GM23338 (cell line): ENCODE data around the gene SKP2. TPM values are rescaled to one million over a fixed set of nuclear protein-coding genes. Genes with fewer than 3 reads are reported as not detected.

ENCODE experiments used
- ATAC-seq: fragments of 200-7000 bp; cut with Tn5 transposase; 3 replicates; pipeline ENCODE4 v1.9.1; 2020
- DNase-seq: peaks from one replicate; pipeline ENCODE4 v3.0.0-alpha.2; 2015; ENCODE audit warnings: low spot score
- H2AFZ ChIP-seq: fragments of 200-600 bp; sonication (generic); 2 replicates; pipeline ENCODE4 v1.8.0; 2016; ENCODE audit warnings: antibody characterized with exemption, mild to moderate bottlenecking, moderate library complexity
- H3F3A ChIP-seq: fragments of 200-600 bp; sonication (generic); replicated peaks from 2 replicates; pipeline ENCODE4 v1.8.0; 2017; ENCODE audit warnings: antibody characterized with exemption, mixed run types, low read depth
- H3K27ac ChIP-seq: fragments of 200-600 bp; sonication (generic); 2 replicates; pipeline ENCODE4 v1.6.1; 2016; ENCODE audit warnings: low read depth
- H3K27me3 ChIP-seq: fragments of 200-600 bp; sonication (generic); 2 replicates; pipeline ENCODE4 v1.8.0; 2016; ENCODE audit warnings: mild to moderate bottlenecking, mixed run types, moderate library complexity; ENCODE audit not compliant: insufficient read depth
- H3K36me3 ChIP-seq: fragments of 200-600 bp; sonication (generic); 2 replicates; pipeline ENCODE4 v1.8.0; 2016; ENCODE audit warnings: mild to moderate bottlenecking; ENCODE audit not compliant: insufficient read depth
- H3K4me1 ChIP-seq: fragments of 200-600 bp; sonication (generic); 2 replicates; pipeline ENCODE4 v1.8.0; 2016; ENCODE audit warnings: mild to moderate bottlenecking, moderate library complexity; ENCODE audit not compliant: insufficient read depth
- H3K4me2 ChIP-seq: fragments of 200-600 bp; sonication (generic); 2 replicates; pipeline ENCODE4 v1.7.1; 2017; ENCODE audit warnings: mixed run types
- H3K4me3 ChIP-seq: fragments of 200-600 bp; sonication (generic); 2 replicates; pipeline ENCODE4 v1.6.1; 2016; ENCODE audit warnings: mixed run types
- H3K79me2 ChIP-seq: fragments of 200-600 bp; sonication (generic); replicated peaks from 2 replicates; pipeline ENCODE4 v1.8.0; 2017; ENCODE audit warnings: mild to moderate bottlenecking; ENCODE audit not compliant: insufficient read depth
- H3K9me2 ChIP-seq: fragments of 200-600 bp; sonication (generic); 2 replicates; pipeline ENCODE4 v1.8.0; 2017; ENCODE audit not compliant: insufficient read depth
- H4K20me1 ChIP-seq: fragments of 200-600 bp; sonication (generic); replicated peaks from 2 replicates; pipeline ENCODE4 v1.8.0; 2017; ENCODE audit warnings: mild to moderate bottlenecking; ENCODE audit not compliant: insufficient read depth
- H3K27ac Mint-ChIP-seq: 2 replicates; pipeline ENCODE4 v1.8.0; 2020; ENCODE audit warnings: inconsistent platforms, mild to moderate bottlenecking, moderate library complexity, mixed read lengths
- H3K27me3 Mint-ChIP-seq: 3 replicates; pipeline ENCODE4 v1.8.0; 2022; ENCODE audit warnings: low read depth, mild to moderate bottlenecking, moderate library complexity, mixed read lengths, inconsistent platforms; ENCODE audit not compliant: insufficient read depth, poor library complexity
- H3K36me3 Mint-ChIP-seq: 3 replicates; pipeline ENCODE4 v1.8.0; 2021; ENCODE audit warnings: low read depth, mild to moderate bottlenecking, inconsistent platforms, moderate library complexity, mixed read lengths
- H3K4me1 Mint-ChIP-seq: 3 replicates; pipeline ENCODE4 v1.8.0; 2020; ENCODE audit warnings: mild to moderate bottlenecking, inconsistent platforms, mixed read lengths
- H3K4me3 Mint-ChIP-seq: 3 replicates; pipeline ENCODE4 v1.8.0; 2021; ENCODE audit warnings: moderate library complexity, mild to moderate bottlenecking, inconsistent platforms, mixed read lengths
- H3K9me3 Mint-ChIP-seq: 3 replicates; pipeline ENCODE4 v1.8.0; 2020; ENCODE audit warnings: moderate library complexity, mild to moderate bottlenecking, inconsistent platforms, mixed read lengths
- CREB1 ChIP-seq: fragments of 250-450 bp; sonication (Bioruptor Pico); IDR thresholded peaks from 2 replicates; pipeline ENCODE4 v1.5.0; 2020; ENCODE audit warnings: low read depth, mild to moderate bottlenecking, moderate library complexity
- CTCF ChIP-seq, 2 experiments: fragments of 200-600 bp in 1 of 2; sonication (generic) in 1 of 2; conservative IDR thresholded peaks; 2 replicates each; pipeline versions ENCODE4 v1.5.1 to v1.6.1; 2016 to 2017; ENCODE audit warnings: antibody characterized with exemption in 2 of 2, low read depth in 2 of 2, mild to moderate bottlenecking in 2 of 2, moderate library complexity in 1 of 2
- ETS1 ChIP-seq: IDR thresholded peaks from 2 replicates; pipeline ENCODE4 v1.6.1; 2016; ENCODE audit warnings: antibody characterized with exemption
- EZH2 ChIP-seq: fragments of 200-600 bp; sonication (generic); IDR thresholded peaks from one replicate; pipeline ENCODE4 v1.8.0; 2017; ENCODE audit warnings: antibody characterized with exemption, mild to moderate bottlenecking, low read depth; ENCODE audit not compliant: unreplicated experiment
- EZH2phosphoT487 ChIP-seq: fragments of 200-600 bp; sonication (generic); IDR thresholded peaks from one replicate; pipeline ENCODE4 v1.8.1; 2018; ENCODE audit warnings: antibody characterized with exemption; ENCODE audit not compliant: unreplicated experiment
- JUNB ChIP-seq: IDR thresholded peaks from one replicate; pipeline ENCODE4 v1.6.1; 2016; ENCODE audit warnings: antibody characterized with exemption; ENCODE audit not compliant: unreplicated experiment
- NANOG ChIP-seq: IDR thresholded peaks from 2 replicates; pipeline ENCODE4 v1.6.1; 2016; ENCODE audit warnings: antibody characterized with exemption, borderline replicate concordance
- POLR2AphosphoS5 ChIP-seq: IDR thresholded peaks from 2 replicates; pipeline ENCODE4 v1.6.1; 2016; ENCODE audit warnings: antibody characterized with exemption, low read depth
- REST ChIP-seq: IDR thresholded peaks from one replicate; pipeline ENCODE4 v1.6.1; 2018; ENCODE audit warnings: antibody characterized with exemption; ENCODE audit not compliant: unreplicated experiment
- STAT1 ChIP-seq: IDR thresholded peaks from one replicate; pipeline ENCODE4 v1.6.1; 2016; ENCODE audit warnings: antibody characterized with exemption; ENCODE audit not compliant: unreplicated experiment
- ZNF114 ChIP-seq: fragments of 250-450 bp; sonication (Bioruptor Pico); IDR thresholded peaks from 2 replicates; pipeline ENCODE4 v1.5.0; 2020; ENCODE audit warnings: mild to moderate bottlenecking, moderate library complexity
- ZNF331 ChIP-seq: fragments of 250-450 bp; sonication (Bioruptor Pico); IDR thresholded peaks from 2 replicates; pipeline ENCODE4 v1.5.0; 2020; ENCODE audit warnings: low read depth, mild to moderate bottlenecking, moderate library complexity
- ZNF462 ChIP-seq: fragments of 250-450 bp; sonication (Bioruptor Pico); IDR thresholded peaks from 2 replicates; pipeline ENCODE4 v1.5.0; 2020; ENCODE audit warnings: mild to moderate bottlenecking, moderate library complexity
- polyA plus RNA-seq: library from polyadenylated mRNA; unstranded; fragments of >200 nt; fragmentation: Nextera tagmentation; extraction: Ambion mirVana; gene quantifications from 2 replicates; pipeline ENCODE4 v1.2.1, GENCODE V29; 2016
- total RNA-seq: library from RNA; depleted of rRNA; stranded (reverse); fragments of >200 nt; shearing (Covaris generic); gene quantifications from 2 replicates; pipeline ENCODE4 v1.2.3, GENCODE V29; 2014

SKP2 gene
- total and polyA plus RNA-seq, 2 experiments from 2014 or later: 66.6 to 75.6 TPM

- Mint-ChIP-seq H3K27ac (no peak overlapping the region), H3K27me3 (peaks cover 3% of the 10 kb centered on the region), H3K9me3 (peaks cover 9% of the 10 kb centered on the region; the same call in 1 of the 3 replicates), H3K36me3 (peaks cover 10% of the 10 kb centered on the region; the same call in 2 of the 3 replicates), H3K4me3 (no peak overlapping the region), H3K4me1 (peaks cover 4% of the 10 kb centered on the region; the same call in 2 of the 3 replicates)
- Histone ChIP-seq H4K20me1 (no peaks in the 10 kb centered on the region), H3K79me2 (no peaks in the 10 kb centered on the region), H3K4me2 (no peak overlapping the region), H3K36me3 (no peaks in the 10 kb centered on the region), H3K27ac (no peak overlapping the region), H3K9me2 (no peaks in the 10 kb centered on the region), H3K4me3 (no peak overlapping the region), H3K27me3 (no peaks in the 10 kb centered on the region), H3K4me1 (no peaks in the 10 kb centered on the region), H2AFZ (no peak overlapping the region), H3F3A (no peaks in the 10 kb centered on the region)
- DNase-seq: no peak
- no peak for ATAC-seq
- TF ChIP-seq ZNF462 (CRISPR knock-in tag) (no peak), CREB1 (no peak), STAT1 (no peak), EZH2phosphoT487 (no peak), JUNB (no peak), POLR2AphosphoS5 (no peak), NANOG (no peak), CTCF (conservative IDR thresholded peaks at IDR 0.05; ENCODE audit: low read depth in 2 of 2) (no peak), ZNF114 (CRISPR knock-in tag) (no peak), REST (no peak), ZNF331 (no peak), ETS1 (no peak), EZH2 (no peak)
These were observed 26.0 kb upstream of the SKP2 start for GRCh38 chr5:36125868-36126267.
